GM21381 (cell line): Measurements from ENCODE around the gene GRK3.
"Not testable (repeated sequence)": the region's sequence is repeated elsewhere in the genome, so short reads cannot be mapped to it uniquely, and the experiment has no call there.

Source experiments
- ATAC-seq: cut with Tn5 transposase; IDR thresholded peaks from one replicate; pipeline ENCODE4 v1.9.1; 2021; ENCODE audit warnings: mild to moderate bottlenecking, moderate library complexity; ENCODE audit not compliant: unreplicated experiment

Gene GRK3

DNA sequence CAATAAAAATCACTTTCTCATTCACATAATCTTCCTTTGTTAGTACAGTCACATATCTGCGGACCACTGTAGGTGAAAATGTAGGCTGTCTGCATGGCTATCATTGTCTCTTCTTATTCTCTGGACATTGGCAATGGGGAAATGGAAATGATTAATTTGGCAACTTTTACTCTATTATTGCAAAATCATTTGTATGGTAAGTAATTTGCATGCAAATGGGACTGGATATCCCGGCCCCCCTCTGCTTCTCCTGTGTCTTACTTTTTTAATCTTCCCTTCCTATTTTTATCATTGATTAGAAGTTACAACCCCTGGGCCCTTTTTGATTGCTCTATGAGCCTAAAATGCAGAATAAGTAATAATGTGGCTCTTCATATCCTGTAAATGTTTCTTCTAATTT, 6.0 kb downstream of the GRK3 start:
- no peak for ATAC-seq

DNA sequence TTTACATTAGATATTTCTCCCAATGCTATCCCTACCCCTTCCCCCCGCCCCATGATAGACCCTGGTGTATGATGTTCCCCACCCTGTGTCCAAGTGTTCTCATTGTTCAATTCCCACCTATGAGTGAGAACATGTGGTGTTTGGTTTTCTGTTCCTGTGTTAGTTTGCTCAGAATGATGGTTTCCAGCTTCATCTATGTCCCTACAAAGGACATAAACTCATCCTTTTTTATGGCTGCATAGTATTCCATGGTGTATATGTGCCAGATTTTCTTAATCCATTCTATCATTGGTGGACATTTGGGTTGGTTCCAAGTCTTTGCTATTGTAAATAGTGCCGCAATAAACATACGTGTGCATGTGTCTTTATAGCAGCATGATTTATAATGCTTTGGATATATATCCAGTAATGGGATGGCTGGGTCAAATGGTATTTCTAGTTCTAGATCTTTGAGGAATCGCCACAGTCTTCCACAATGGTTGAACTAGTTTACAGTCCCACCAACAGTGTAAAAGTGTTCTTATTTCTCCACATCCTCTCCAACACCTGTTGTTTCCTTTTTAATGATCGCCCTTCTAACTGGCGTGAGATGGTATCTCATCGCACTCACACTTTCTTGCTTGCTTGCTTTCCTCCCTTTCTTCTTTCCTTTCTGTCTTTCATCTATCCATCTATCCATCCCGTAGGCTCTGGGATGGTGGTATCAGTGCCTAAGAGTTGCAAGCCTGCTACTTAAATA, 7.7 kb downstream of the GRK3 start:
- not testable (repeated sequence) for ATAC-seq

DNA sequence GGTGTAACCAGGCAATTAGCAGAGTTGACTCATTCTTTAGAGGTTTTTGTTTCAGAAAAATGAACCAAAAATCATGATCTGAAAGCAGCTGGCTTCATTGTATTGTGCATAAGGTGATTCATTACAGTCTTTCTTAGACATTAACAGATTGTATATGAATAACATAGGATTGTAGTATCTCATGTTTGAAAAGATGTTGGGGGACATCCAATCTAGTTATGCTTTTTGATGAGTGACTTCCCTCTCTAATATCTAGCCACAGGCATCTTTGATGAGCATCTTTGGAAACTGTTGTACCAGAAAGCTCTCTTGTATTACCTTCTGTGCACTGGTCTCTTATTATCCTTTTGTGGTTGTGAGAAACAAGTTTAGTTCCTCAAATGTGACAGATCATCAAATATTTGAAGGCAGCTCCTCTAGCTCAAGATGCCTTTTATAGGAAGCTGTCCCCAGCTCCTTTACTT, 8.3 kb downstream of the GRK3 start:
- peak; percentile 48 for ATAC-seq

DNA sequence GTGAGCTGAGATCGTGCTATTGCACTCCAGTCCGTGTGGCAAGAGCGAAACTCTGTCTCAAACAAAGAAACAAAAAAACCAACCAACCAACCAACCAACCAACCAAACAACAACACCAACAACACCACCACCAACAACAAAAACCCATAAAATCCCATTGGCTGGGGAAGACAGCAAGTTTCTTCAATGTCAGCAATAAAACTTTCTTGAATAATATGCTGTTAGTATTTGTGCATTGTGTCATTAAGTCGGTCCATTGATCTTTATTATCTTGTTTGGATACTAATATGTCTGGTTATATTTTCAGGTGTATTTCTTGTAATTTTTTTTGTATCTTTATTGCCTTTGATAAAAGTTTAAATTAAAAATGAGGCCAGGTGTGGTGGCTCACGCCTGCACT, 9.4 kb downstream of the GRK3 start:
- no peak for ATAC-seq

DNA sequence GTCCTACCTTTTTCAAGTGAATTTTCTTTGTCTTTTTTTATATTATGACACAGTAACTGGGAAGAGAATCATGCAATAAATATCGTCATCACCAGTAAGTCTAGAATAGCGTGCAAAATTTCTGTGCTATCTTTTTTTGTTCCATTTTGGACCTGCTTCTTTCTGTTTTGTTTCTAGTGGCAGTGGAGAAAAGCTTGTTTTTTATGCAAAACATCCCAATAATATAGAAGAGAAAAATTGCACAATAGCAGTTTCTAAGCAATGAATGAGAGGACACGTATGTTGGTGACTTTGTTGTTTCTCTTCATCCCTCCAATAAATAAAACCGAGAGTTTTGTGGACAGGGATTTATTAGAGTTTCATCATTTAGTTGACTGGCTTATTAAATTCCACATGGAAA, 10.3 kb downstream of the GRK3 start:
- ATAC-seq, result no peak

DNA sequence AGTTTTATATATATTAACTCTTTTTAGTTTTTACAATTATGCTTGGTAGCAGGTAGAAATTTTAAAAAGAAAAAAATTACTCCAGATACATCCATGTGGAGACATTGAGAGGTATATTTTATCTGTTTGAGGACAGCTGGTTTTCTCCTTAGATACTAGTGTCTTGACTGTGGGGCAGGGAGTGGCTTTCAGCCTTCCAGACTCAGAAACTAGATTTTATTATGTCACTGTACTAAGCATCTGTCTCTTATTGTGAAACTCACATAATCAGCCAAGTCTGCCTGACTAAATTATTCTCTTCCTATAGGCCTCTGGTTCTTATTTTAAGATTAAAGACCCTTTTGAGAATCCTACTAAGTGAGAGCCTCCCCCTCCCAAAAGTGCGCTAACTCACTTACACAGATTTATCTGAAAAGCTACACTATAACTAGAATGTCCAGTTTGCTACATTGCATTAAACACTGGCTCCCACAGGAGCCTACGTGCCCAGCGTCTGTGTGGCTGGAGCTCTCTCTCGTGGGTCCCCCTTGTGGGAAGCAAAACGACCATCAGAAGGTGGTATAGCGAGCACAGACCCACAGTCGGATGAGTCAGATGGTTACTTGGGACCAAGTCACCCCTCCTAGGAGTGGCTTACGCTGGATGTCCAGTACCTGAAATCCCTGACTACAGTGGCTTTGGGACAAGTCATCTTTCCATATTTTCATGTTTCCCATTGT, 11.4 kb downstream of the GRK3 start:
- ATAC-seq, result not testable (repeated sequence)

DNA sequence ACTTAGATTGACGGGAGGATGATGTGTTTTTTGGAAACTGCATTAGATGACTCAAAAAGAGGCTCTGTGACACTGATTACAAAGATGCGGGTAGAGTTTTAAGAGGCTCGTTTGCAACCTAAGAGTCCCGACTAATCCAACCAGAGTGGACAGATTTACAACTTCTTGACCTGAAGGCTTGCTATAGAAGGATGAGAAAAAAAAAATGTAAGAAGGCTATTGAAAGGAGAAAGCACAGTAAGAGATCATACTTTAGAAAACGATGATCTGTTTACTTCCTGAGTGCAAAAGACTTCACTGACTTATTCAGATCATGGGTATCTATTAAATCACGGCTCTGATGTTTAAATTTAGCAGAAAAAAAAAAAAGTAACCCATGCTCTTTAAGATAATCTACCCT, 17.0 kb downstream of the GRK3 start:
- ATAC-seq, result not testable (repeated sequence)

DNA sequence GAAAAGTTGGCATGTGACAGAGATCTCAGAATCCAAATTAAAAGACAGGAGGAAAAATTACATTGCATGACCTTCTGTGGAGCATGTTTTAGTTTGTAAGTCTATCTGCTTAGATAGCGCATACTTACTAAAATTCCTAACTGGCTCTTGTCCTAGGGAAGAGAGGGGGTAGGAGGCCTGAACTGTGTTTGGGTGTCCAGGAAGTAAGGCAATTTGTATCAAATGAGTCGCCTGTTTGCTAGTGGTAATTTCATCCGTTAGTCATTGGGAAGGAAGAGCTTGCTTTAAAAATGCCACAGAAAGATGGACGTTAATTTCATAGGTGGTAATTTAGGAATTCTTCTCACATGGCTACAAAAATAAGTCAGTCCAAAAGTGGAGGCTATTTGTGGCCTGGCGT, 18.5 kb downstream of the GRK3 start:
- ATAC-seq, result no peak

DNA sequence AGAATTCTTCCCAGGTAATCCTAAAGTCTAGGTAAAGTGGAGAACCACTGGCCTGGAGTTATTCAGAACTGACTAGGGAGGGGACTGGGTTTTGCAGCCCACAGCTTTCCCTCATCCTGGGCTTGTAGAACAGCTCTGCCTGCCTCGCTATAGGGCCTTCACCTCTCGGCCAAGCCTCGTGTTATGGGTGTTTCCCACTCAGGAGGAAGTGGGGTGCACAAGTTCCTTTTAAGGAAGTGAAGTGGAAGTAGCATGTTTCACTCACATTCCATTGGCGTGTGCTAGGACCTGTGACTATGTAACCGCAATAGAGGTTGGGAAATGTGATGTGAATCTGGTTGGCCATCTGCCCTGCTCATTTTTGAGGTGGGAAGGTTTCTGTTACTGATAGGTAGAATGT, 20.5 kb downstream of the GRK3 start:
- not testable (repeated sequence) for ATAC-seq

DNA sequence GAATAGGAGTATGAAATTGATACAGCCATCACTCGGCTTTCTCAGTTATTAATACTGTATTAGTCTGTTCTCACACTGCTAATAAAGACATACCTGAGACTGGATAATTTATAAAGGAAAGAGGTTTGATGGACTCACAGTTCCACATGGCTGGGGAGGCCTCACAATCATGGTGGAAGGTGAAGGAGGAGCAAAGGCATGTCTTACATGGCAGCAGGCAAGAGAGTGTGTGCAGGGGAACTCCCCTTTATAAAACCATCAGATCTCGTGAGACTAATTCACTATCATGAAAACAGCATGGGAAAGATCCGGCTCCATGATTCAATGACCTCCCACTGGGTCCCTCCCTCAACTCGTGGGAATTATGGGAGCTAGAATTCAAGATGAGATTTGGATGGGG, 25.2 kb downstream of the GRK3 start:
- ATAC-seq, result not testable (repeated sequence)

DNA sequence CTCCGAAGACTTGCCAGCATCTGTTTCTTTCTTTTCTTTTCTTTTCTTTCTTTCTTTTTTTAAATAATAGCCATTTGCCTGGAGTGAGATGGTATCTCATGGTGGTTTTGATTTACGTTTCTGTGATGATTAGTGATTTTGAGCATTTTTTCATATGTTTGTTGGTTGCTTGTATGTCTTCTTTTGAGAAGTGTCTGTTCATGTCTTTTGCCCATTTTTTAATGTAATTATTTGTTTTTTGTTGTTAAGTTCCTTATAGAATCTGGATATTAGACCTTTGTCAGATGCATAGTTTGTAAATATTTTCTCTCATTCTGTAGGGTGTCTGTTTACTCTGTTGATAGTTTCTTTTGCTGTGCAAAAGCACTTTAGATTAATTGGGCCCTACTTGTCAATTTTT, 28.8 kb downstream of the GRK3 start:
- not testable (repeated sequence) for ATAC-seq

DNA sequence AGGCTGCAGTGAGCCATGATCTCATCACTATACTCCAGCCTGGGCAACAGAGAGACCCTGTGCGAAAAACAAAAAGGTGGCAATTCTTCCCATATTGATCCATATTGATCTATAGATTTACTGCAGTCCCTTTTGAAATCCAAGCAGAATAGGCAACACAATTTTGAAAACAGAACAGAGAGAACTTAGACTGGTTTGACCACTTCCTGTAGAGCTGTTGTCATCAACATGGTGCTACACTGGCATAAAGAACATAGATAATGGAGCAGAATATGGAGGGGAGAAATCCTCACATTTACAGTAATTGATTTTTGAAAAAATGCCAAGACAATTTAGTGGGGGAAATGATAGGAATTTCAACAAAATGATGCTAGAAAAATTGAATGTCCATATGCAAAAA, 34.1 kb downstream of the GRK3 start:
- no peak for ATAC-seq

DNA sequence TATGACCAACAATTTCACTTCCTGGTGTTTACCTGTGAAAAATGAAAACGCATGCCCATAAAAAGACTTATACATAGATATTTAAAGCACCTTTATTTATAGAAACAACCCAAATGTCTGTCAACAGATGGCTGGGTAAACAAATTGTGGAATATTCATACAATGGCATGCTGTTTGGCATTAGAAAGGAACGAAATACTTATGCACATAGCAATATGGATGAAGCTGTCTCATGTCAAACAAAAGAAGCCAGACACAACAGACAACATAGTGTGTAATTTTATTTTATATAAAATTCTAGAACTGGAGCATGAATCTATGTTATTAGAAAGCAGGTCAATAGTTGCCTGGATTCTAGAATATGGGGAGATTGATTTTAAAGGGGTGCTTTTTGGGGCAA, 38.0 kb downstream of the GRK3 start:
- ATAC-seq, result no peak

DNA sequence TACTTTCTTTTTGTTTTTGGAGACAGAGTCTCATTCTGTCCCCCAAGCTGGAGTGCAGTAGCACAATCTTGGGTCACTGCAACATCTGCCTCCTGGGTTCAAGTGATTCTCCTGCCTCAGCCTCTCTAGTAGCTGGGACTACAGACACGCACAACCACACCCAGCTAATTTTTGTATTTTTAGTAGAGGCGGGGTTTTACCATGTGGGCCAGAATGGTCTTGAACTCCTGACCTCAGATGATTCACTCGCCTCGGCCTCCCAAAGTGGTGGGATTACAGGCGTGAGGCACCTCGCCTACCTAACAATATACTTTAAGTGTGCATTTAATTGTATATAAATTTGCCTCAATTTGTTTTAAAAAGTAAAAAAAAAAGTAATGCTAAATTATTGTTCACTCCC, 38.4 kb downstream of the GRK3 start:
- no peak for ATAC-seq

DNA sequence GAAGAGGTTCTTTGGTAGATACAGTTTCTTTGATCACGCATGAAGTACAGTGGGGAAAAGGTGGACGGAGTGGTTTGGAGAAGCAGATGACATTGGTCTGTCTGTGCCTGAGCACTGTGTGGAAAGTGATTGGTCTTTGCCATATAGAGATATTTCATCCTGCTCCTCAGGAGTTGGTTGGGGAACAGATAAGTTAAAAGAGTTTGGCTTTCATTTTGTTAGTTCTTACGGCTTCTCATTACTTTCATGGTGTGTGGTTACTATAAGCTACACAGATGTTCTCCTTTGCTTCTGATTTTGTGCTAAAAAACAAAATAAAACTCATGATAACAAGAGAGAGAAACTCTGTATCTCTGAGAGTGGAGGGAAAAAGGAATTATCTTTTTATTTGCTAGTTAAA, 40.7 kb downstream of the GRK3 start:
- ATAC-seq, result not testable (repeated sequence)

DNA sequence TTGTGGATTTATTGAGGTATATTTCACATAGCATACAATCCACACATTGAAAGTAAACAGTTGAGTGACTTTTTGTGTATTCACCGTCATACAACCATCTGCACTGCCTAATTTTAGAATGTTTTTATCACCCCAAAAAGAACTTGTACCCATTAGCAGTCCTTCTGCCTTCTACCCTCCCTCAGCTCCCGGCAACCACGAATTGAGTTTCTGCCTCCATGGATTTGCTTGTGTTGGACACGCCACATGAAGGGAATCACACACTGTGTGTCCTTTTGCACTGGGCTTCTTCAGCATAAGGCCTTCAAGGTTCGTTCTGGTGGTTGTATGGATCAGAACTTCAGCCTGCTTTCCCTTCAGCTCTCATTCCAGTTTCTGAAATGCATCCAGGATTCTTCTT, 41.1 kb downstream of the GRK3 start:
- ATAC-seq, result not testable (repeated sequence)

DNA sequence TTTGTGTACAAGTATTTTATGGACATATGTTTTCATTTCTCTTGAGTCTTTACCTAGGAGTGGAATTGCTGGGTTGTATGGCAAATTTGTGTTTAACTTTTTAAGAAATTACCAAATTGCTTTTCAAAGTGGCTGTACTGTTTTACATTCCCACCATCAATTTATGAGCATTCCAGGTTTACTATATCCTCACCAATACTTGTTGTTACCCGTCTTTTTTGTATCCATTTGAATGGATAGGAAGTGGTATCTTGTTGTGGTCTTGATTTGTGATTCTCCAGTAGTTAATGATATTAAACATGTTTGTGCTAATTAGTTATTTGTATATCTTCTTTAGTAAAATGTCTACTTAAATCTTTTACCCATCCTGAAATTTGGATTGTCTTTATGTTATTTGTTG, 46.8 kb downstream of the GRK3 start:
- not testable (repeated sequence) for ATAC-seq

DNA sequence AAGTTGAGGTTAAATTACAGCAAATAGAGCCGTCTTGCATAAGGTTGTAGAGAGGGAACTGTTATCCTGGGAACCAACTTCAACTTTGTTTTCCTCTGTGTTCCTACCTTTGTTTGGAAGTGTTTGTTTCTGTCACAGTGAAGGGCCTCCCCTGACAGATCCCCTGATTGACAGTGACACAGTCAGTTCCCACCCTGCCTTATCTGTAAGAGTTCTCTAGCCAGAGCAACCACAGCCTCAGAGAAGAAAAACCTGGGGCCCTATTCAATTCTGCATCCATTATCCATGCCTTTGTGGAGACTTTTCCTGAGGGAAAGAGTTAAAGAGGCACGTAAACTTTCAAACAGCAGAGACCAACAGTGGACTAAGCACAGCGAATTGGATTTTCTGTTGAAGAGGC, 48.7 kb downstream of the GRK3 start:
- not testable (repeated sequence) for ATAC-seq

DNA sequence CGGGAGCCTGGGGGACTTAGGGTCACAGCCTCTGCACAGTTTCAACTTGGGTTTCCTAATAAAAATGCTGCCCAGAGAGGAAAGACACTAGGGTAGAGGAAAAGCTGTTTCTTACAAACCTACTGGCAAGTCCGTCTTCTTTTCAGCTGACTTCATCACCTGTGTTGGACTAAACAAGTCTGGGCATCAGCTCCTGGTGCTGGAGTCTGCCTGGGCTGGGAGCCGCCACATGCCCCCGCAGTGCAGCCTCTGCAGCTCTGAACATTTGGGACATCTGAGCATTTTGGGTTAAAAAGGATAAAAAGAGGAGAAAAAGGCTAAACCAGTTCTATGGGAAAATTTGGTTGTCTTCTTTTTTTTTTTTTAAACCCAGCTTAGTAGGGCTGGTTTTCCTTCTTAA, 49.1 kb downstream of the GRK3 start:
- not testable (repeated sequence) for ATAC-seq

DNA sequence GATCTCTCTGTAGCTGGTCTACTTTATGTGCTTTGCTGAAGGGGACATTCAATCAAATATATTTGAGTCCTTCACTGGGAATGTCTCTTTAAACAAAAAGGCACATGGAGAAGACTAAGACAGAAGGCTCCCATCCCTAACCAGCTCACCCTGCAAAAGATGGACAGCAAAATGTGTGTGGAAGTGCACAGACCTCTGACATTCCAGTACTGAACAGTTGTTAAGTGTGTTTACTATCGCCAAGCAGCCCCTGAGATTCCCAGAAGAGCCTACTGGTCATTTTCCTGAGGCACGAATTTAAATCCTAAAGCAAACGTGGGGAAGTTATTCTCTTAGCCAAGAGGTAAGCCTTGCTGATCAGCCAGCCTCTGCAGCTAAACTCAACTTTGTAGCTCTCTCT, 50.3 kb downstream of the GRK3 start:
- not testable (repeated sequence) for ATAC-seq

DNA sequence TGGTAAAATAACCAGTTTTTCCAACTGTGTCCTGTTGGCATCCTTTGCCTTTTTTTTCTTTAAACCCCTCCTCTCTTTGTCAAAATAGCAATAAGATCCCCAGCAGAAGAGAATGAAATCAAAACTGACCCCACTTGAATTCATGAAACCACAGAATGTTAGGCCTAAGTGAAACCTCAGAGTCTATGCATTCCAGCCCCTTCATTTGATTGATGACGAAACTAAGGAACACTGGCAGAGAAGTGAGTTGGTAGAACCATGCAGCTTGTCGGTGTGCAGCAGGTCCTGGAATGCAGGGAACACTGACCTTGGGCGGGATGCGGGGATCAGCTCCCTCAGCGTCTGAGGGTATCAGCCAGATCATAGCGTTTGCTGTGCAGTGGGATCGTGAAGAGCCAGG, 57.5 kb downstream of the GRK3 start:
- ATAC-seq, result no peak

DNA sequence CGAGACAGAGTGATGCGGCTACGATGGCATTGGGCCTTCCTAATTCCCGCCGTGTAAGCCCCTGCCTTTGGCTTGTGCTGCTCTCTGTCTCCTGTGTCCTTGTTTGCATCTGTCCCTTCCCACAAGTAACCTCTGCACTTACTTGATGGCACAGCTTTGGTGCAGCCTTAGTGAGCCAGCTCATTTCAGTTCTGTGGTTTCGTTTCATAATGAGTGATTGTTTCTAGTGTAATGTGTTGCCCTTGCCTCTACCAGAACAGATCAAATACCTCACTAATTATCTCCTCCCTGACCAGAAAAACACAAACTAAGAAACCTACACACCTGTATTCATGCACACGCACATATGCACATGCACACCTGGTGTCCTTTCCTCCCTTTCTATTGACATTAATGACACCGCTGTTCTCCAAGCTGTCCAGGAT, 58.8 kb downstream of the GRK3 start:
- ATAC-seq, result peak; percentile 72
